ENCODE data around the gene CCR9. TPM values are rescaled to one million over a fixed set of nuclear protein-coding genes. Genes with fewer than 3 reads are reported as not detected.

CCR9 gene
- total RNA-seq, 1 donor from 2014 or later, result not detected

GRCh38 chr3:45872569-45872968, 13.8 kb upstream of the CCR9 start:
- no peak for DNase-seq (ENCODE audit: low read depth)

- no peak for DNase-seq (ENCODE audit: low read depth)
Observed at GRCh38 chr3:45873036-45873435, 13.3 kb upstream of the CCR9 start.

DNA sequence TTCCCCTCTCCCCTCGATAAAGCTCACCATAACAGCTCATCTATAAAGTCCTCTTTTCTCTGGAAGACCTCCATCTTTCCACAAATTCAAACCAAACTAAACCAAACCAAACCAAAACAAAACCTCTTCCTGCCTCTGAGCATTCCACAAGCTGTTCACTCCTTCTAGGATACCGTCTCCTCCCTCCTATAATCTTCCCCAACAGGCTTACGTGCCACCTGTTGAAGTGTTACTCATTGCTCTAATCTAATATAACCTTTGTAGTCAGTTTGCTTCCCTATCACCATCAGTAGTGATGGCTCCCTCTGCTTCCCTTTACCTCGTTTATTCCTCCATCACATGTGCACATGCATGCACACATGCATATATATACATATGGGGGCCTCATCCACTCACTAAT, 12.7 kb upstream of the CCR9 start:
- DNase-seq (ENCODE audit: low read depth), result no peak

- no peak for DNase-seq (ENCODE audit: low read depth)
Observed at GRCh38 chr3:45874677-45875346, 11.5 kb upstream of the CCR9 start.

- no peak for DNase-seq (ENCODE audit: low read depth)
Observed at GRCh38 chr3:45878124-45878523, 8.2 kb upstream of the CCR9 start.

DNA sequence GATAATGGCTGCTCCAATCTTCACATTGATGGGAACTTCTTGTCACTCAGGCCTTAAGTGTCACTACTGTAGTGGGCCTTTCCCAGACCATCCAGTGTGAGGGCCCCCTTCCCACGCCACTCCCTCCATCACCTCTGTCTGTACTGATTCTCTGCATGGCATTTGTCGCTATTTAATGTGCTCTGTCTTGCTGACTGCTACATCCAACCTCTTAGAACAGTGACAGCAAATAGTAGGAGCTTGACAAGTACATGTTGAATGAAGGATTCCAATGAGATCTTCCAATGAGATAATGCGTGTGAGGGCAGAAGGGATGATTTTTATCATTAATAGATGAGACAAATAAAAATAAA, 5.6 kb upstream of the CCR9 start:
- DNase-seq (ENCODE audit: low read depth), result no peak

DNA sequence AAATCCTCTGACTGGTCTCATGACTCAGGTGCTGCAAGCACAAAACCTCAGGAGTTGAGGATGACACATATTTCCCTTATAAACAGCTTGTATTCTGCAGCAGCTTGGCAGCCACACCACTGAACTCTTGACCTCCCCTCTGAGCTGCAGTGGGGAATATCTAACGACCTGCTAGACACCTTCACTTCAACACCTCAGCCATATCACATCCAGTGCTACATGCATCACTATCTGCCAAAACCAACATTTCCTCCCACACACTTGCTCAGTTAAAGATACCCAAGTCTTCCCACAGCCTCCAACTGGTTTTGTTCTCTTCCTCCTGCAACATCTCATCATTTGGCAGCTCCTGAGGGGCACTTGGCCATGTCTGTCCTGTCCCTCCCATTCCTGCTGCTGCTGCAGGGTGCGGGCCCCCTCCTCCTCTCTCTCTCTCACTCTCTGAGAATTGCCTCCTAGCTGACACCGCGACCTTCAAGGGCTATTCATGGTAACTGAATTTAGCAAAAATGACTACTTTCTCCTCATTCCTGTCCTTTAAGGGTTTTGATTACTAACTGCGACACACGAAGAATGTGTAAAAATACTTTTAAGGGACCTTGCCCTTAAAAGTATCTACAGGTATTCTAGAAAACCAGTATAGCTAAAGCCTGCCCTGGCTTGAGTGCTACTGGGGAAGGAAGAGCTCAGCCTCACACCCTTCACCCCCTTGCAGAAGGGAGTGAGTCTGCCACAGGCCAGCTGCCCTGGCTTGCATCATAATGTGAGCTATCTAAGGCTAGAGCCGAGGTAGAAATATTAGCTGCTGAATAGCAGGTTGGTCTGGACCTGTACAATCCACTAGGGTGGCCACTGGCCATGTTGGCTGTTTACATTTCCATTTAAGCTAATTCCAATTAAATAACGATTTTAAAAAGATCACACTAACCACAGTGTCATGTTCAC, 5.0 kb upstream of the CCR9 start:
- DNase-seq (ENCODE audit: low read depth), result peak; percentile 50

- DNase-seq (ENCODE audit: low read depth), result no peak
Observed at GRCh38 chr3:45884368-45885201, 1.8 kb upstream of the CCR9 start.

- no peak for DNase-seq (ENCODE audit: low read depth)
Observed at GRCh38 chr3:45887285-45887684, 942 bp downstream of the CCR9 start.

DNA sequence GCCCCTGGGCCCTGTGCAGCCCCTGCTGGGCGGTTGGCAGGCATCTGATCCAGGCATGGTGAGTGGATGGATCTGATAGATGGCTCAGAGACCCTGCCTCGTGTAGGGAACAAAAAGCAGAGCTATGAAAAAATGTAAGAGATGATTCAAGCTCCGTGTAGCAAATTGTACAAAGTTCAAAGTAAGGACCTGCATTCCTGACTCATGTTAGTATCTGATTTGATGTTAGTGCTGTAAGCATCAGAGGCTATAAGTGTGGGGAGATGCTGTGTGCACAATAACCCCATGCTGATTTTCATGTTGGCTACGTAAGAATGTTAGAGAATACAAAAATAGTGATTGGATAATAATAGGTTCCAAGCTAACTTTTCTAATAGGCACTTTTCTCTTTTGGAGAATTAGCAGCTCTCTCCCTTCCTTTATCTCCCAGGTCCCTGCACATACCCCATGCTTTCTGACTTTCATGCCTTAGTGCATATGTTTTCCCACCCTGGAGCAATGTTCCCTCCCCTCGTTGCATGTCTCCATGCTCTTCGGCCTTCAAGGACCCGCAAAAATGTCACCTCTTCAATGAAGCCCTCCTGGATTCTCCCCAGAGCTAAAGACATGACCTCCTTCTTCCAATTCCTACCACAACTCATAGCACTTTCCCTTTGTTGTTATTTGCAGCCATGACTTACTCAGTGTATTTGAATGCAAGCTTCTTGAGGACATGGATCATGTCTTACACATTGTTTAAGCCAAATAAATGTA, 1.6 kb downstream of the CCR9 start:
- DNase-seq (ENCODE audit: low read depth), result no peak

DNA sequence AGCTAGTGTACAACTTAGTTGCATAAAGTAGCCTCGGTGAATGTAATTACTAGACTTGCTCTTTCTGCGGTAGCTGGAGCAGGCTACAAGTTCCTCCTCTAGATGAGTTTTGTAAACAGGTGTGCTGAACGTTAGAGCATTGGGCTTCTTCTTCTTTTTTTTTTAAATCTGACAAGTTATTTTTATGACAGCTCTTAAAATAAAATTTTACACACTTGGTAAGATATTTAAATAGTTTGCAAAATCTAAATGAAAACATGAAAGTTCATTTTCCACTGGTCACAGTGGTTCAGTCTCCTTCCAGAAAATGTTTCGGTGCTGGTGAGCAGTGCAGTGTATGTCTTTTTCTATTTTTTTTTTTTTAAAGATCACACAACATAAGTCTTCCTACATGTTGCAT, 3.0 kb downstream of the CCR9 start:
- no peak for DNase-seq (ENCODE audit: low read depth)

GRCh38 chr3:45890405-45890804, 4.1 kb downstream of the CCR9 start:
- peak; percentile 66 for DNase-seq (ENCODE audit: low read depth)

DNA sequence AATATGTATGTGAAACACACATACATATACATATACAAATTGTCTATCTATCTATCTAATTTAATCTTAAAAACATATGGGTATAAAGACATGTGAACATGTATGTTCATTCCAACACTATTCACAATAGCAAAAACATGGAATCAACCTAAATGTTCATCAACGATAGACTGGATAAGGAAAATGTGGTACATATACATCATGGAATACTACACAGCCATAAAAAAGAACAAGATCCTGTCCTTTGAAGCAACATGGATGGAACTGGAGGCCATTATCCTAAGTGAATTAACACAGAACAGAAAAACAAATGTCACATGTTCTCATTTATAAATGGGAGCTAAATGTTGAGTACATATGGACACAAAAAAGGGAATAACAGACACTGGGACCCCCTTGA, 5.8 kb downstream of the CCR9 start:
- no peak for DNase-seq (ENCODE audit: low read depth)

GRCh38 chr3:45894015-45894414, 7.7 kb downstream of the CCR9 start:
- DNase-seq (ENCODE audit: low read depth), result no peak

- no peak for DNase-seq (ENCODE audit: low read depth)
Observed at GRCh38 chr3:45895686-45896468, 9.5 kb downstream of the CCR9 start.

GRCh38 chr3:45896956-45897355, 10.6 kb downstream of the CCR9 start:
- DNase-seq (ENCODE audit: low read depth), result peak; percentile 60

GRCh38 chr3:45904931-45905330, 18.6 kb downstream of the CCR9 start:
- no peak for DNase-seq (ENCODE audit: low read depth)

DNA sequence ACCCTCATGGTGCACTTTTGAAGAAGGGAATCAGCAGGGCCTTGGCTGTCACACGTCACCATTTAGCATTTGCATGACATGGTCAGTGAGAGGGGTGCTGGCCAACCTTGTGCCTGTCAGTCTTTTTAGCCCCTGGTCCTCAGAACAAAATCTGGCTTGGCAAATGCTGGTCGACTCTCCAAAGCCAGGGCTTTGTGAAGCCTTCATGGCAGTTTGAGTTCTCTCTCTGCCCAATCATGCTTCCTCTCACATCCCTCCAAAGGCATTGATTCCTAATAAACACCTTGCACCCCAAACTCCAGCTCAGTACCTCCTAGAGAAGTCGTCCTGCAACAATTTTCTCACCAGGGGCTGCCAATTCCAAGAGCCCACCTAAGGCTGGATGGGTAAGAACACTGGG, 19.4 kb downstream of the CCR9 start:
- no peak for DNase-seq (ENCODE audit: low read depth)

DNA sequence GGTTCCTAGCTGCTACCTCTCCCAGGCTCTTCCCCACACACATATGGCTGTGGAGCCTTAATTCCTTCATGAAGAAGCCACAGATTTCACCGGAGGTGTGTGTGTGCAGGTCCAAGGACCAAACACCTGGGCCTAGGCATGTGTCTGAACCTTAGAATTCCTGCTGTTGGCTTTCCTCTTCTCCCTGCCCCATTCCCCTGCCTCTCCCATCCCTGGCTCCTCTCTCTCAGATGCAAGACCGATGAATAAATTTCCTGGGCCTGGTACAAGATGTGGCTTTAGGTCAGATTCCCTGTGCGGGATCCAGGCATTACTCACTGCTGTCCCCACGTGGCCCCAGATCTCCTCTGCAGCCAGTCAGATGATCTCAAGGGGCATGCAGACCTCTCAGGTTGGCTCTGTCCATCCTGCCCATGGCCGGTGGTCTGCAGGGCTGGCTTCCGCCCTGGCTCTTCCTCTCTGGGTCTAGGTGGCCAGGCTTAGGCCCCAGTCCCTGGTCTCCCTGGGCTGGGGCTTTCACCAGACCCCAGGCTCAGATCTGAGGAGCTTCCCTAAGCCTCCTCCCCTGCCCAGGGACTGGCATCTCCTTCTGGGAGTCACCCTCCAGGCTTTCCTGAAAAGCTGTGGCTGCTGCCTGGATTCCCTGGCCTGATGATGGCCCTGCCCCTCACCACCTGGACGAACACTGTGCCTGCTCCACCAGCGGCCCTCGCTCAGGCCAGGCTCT, 20.5 kb downstream of the CCR9 start:
- DNase-seq (ENCODE audit: low read depth), result peak; percentile 6

All from renal cortical epithelial cell (primary cell).